Fibroblast of villous mesenchyme (primary cell): ENCODE measurements around the gene MAP3K9. TPM values are rescaled to one million over a fixed set of nuclear protein-coding genes. Genes with fewer than 3 reads are reported as not detected.

Experiments used
- DNase-seq: peaks from one replicate; pipeline ENCODE4 v3.0.0-alpha.2; 2010; ENCODE audit warnings: low read depth
- H3K4me3 ChIP-seq: 2 replicates; pipeline ENCODE4 v1.5.1; 2011; ENCODE audit warnings: low read depth, mild to moderate bottlenecking, low read length
- total RNA-seq: library from RNA; depleted of rRNA; stranded (reverse); fragments of >200 nt; gene quantifications from 2 replicates; pipeline ENCODE4 v1.2.3, GENCODE V29; 2012
- TF ChIP-seq, protein P1 (sequence below): IDR thresholded peaks from 2 replicates; pipeline ENCODE4 v1.5.1; 2012; ENCODE audit warnings: low read depth, mild to moderate bottlenecking, low read length; ENCODE audit not compliant: insufficient read depth

The MAP3K9 gene
- total RNA-seq, 1 donor: 0.43 TPM

DNA sequence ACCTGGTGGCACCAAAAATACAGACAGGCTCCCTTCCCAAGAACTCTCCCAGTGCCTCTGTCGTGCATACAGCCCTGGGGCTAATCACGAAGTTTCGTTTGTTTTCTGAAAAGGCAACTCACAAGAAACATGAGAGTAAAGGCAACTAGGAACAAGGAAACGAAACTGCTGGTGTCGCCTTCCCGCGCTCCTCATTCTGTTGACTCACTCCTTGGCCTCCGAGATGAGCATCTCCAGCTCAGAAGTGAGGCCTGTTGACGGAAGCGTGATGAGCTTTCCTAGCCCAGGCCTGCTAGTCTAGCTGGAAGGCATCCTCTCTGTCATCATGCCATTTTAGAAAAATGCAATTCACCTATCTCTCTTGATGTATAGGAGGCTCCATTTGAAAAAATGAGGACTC lies 117.1 kb downstream of the MAP3K9 start:
- no peak for DNase-seq
- H3K4me3 ChIP-seq: no peak overlapping the region
- TF ChIP-seq, protein P1, sequence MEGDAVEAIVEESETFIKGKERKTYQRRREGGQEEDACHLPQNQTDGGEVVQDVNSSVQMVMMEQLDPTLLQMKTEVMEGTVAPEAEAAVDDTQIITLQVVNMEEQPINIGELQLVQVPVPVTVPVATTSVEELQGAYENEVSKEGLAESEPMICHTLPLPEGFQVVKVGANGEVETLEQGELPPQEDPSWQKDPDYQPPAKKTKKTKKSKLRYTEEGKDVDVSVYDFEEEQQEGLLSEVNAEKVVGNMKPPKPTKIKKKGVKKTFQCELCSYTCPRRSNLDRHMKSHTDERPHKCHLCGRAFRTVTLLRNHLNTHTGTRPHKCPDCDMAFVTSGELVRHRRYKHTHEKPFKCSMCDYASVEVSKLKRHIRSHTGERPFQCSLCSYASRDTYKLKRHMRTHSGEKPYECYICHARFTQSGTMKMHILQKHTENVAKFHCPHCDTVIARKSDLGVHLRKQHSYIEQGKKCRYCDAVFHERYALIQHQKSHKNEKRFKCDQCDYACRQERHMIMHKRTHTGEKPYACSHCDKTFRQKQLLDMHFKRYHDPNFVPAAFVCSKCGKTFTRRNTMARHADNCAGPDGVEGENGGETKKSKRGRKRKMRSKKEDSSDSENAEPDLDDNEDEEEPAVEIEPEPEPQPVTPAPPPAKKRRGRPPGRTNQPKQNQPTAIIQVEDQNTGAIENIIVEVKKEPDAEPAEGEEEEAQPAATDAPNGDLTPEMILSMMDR: no peak

DNA sequence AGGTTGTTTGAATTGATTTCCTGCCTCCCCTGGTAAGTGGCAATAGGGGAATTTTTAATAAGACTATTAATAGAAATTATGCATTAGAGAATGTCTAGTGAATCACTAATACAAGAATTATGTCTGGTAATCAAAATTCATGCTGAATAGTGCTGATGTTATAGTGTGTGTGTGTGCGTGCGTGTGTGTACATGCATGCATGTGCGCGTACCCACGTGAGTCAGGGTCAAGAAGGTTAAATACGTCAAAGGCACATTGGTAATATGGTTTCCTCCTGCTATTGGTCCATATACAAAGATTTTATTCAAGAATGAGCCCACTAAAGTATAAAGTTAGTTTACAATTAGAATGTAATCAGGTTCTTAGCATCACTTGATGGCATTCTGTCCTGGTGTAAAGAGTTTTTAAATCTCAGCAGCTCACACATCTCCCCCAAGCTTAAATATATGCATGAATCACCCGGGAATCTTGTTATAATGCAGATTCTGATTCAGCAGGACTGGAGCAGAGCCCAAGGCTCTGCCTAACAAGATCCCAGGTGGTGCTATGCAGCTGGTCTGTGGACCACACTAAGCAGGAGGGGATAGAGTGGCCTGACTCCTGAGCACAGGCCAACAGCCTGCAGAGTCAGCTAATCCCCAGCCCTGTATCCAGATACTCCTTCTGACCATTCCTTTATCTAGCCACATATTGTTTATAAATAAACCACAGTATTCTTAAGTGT lies 123.7 kb downstream of the MAP3K9 start:
- TF ChIP-seq, protein P1: no peak

DNA sequence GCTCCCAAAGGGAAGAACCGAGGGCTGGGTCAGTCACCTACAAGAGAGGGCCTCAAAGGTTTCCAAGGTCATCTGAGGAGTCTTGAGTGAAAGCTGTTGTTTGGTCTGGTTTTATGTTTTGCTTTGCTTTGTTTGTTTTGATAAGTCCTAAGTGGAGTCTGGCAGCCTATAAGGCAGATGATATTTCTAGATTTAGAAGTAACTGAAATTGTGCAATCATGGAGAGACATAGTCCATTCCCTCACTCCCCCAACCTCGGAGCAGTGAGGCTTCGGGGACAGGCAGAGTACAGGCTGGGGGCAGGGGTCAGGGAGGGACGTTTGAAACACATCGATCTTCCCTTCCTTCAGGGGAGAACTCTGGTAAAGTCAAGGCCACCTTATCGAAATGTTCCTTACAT lies 125.3 kb downstream of the MAP3K9 start:
- DNase-seq: no peak

More for the DNA sequence above, 123.7 kb downstream of the MAP3K9 start:
- DNase-seq: no peak
- H3K4me3 ChIP-seq: no peak overlapping the region

DNA sequence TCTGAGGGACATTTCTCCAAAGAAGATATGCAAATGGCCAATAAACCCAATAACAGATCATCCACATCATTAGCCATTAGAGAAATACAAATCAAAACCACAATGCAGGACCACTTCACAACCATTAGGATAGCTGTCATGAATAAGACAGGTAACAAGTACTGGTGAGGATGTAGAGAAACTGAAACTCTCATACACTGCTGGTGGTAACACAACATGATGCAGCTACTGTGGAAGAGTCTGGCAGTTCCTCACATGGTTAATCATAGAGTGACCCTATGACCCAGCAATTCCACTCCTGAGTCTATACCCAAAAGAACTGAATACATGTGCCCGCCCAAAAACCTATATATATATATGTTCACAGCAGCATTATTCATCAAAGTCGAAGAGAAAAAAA lies 128.6 kb downstream of the MAP3K9 start:
- TF ChIP-seq, protein P1: no peak
- no peak overlapping the region for H3K4me3 ChIP-seq
- DNase-seq: no peak

More for the DNA sequence above, 125.3 kb downstream of the MAP3K9 start:
- H3K4me3 ChIP-seq: no peak overlapping the region
- TF ChIP-seq, protein P1: no peak

DNA sequence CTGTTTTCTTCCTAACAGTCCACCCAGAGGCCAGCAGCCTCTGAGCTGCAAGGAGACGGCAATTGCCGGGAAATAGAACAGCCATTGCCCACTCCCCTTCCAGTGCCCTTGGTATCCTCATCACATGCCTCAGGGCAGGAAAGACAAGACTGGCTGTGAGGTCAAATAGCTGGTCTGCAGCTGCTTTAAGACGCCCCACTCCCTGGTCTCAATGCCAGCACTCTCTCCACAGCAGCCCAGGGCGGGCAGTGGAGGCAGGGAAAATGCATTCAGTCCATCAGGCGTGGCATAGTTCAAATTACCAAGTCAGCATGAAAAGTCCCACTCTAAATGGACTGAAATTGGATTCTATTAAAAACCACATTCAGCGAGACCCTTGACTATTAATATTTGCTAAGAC lies 132.0 kb downstream of the MAP3K9 start:
- TF ChIP-seq, protein P1: no peak
- no peak overlapping the region for H3K4me3 ChIP-seq
- DNase-seq: no peak

Other genes with a start within 250 kb of the MAP3K9 start
- 31.2 and 38.4 TPM in 2 replicates for gene MED6, start 208.9 kb downstream of the MAP3K9 start, total RNA-seq
- under 0.01 TPM in 2 replicates for gene TTC9, start 167.6 kb downstream of the MAP3K9 start, total RNA-seq
- 54.1 and 69.5 TPM in 2 replicates for gene PCNX1, start 97.9 kb upstream of the MAP3K9 start, total RNA-seq